ENCODE data around the gene PLA2R1. TPM values are rescaled to one million over a fixed set of nuclear protein-coding genes. Genes with fewer than 3 reads are reported as not detected.

The PLA2R1 gene
- total RNA-seq, 4 donors from 2014 or later: 86.0 to 246 (median 152) TPM

GRCh38 chr2:159938395-159938794 lies 124.0 kb downstream of the PLA2R1 start:
- TF ChIP-seq POLR2A (IDR thresholded peaks at IDR 0.05) (no peak), CTCF (IDR thresholded peaks at IDR 0.05) (no peak)
- H3K36me3 ChIP-seq: no peaks in the 10 kb centered on the region
- peaks cover 0 to 9% of the 10 kb centered on the region in 2 donors for H3K4me1 ChIP-seq
- DNase-seq: no peak
- 86 to 93% methylated on average over 3 of the region's 3 CpGs for WGBS, 2 donors
- intact Hi-C loops (cut with DNase I): no loop called here
- no peak overlapping the region for H3K27ac ChIP-seq
- H3K27me3 ChIP-seq: no peaks in the 10 kb centered on the region
- no peaks in the 10 kb centered on the region for H3K9me3 ChIP-seq
- no peak overlapping the region for H3K4me3 ChIP-seq (replicated peaks in 1 of 3)

- no peak overlapping the region for H3K27ac ChIP-seq
- H3K36me3 ChIP-seq: no peaks in the 10 kb centered on the region
- peaks cover 0 to 9% of the 10 kb centered on the region in 2 donors for H3K4me1 ChIP-seq
- no peaks in the 10 kb centered on the region for H3K9me3 ChIP-seq
- H3K27me3 ChIP-seq: no peaks in the 10 kb centered on the region
- WGBS, 2 donors: 84 to 86% methylated on average over 4 of the region's 4 CpGs
- DNase-seq: no peak
- intact Hi-C loops (cut with DNase I): no loop called here
- TF ChIP-seq CTCF (IDR thresholded peaks at IDR 0.05) (no peak), POLR2A (IDR thresholded peaks at IDR 0.05) (no peak)
- no peak overlapping the region for H3K4me3 ChIP-seq (replicated peaks in 1 of 3)
Observed at GRCh38 chr2:159936471-159936870, 125.9 kb downstream of the PLA2R1 start.

- DNase-seq: peak; percentile 18 to 33
- WGBS, 2 donors: 20 to 27% methylated on average over 2 of the region's 2 CpGs
- Histone ChIP-seq H3K36me3 (peaks cover 0 to 2% of the 10 kb centered on the region in 2 donors), H3K27me3 (no peaks in the 10 kb centered on the region), H3K4me3 (replicated peaks in 1 of 3) (no peak overlapping the region), H3K9me3 (no peaks in the 10 kb centered on the region), H3K4me1 (peaks cover 0 to 9% of the 10 kb centered on the region in 2 donors), H3K27ac (no peak overlapping the region)
- TF ChIP-seq CTCF (IDR thresholded peaks at IDR 0.05) (no peak), POLR2A (IDR thresholded peaks at IDR 0.05) (no peak)
- intact Hi-C loops (cut with DNase I): no loop called here
Observed at GRCh38 chr2:159933727-159934049, 128.7 kb downstream of the PLA2R1 start.

- intact Hi-C loops (cut with DNase I): no loop called here
- no peaks in the 10 kb centered on the region for H3K27me3 ChIP-seq
- H3K9me3 ChIP-seq: no peaks in the 10 kb centered on the region
- WGBS, 2 donors: 93 to 95% methylated on average over 2 of the region's 2 CpGs
- DNase-seq: no peak
- no peak overlapping the region for H3K27ac ChIP-seq
- no peak overlapping the region for H3K4me3 ChIP-seq (replicated peaks in 1 of 3)
- peaks cover 0 to 9% of the 10 kb centered on the region in 2 donors for H3K4me1 ChIP-seq
- no peak for TF ChIP-seq CTCF (IDR thresholded peaks at IDR 0.05)
- TF ChIP-seq POLR2A (IDR thresholded peaks at IDR 0.05): no peak
- peaks cover 0 to 2% of the 10 kb centered on the region in 2 donors for H3K36me3 ChIP-seq
Observed at GRCh38 chr2:159933040-159933726, 129.2 kb downstream of the PLA2R1 start.

GRCh38 chr2:159926695-159927094 lies 135.7 kb downstream of the PLA2R1 start:
- peak in 1 of 2 donors; percentile 7 for DNase-seq
- intact Hi-C loops (cut with DNase I): no loop called here

More at GRCh38 chr2:159926695-159927094, 135.7 kb downstream of the PLA2R1 start:
- 44 to 83% methylated on average over 2 of the region's 2 CpGs for WGBS, 2 donors
- no peaks in the 10 kb centered on the region for H3K9me3 ChIP-seq
- peak overlapping the region; percentile 0 to 36 (median 13) for H3K27ac ChIP-seq
- H3K4me1 ChIP-seq: peaks cover 16 to 23% of the 10 kb centered on the region in 2 donors
- no peak for TF ChIP-seq POLR2A (IDR thresholded peaks at IDR 0.05)
- no peak for TF ChIP-seq CTCF (IDR thresholded peaks at IDR 0.05)
- no peak overlapping the region for H3K4me3 ChIP-seq (replicated peaks in 1 of 3)
- H3K36me3 ChIP-seq: peaks cover 0 to 2% of the 10 kb centered on the region in 2 donors
- no peaks in the 10 kb centered on the region for H3K27me3 ChIP-seq

Measured in thyroid gland (tissue), 4 donors.